ENCODE results near the gene CTBP2.

GRCh38 chr10:125066764-125067450 lies 93.5 kb downstream of the CTBP2 start:
- TF ChIP-seq CTCF (IDR thresholded peaks at IDR 0.05) (no peak), POLR2A (IDR thresholded peaks at IDR 0.05) (no peak)
